ENCODE results near the gene DOCK4. TPM values are rescaled to one million over a fixed set of nuclear protein-coding genes. Genes with fewer than 3 reads are reported as not detected.

Gene DOCK4
- polyA plus RNA-seq, 2 of the 4 experiments (the other 2 are of a cell fraction) = 13.7 to 15.7 TPM

GRCh38 chr7:112018305-112019030 is 187.7 kb downstream of the DOCK4 start (continued):
- no peak for TF ChIP-seq ESRRA (IDR thresholded peaks at IDR 0.05; ENCODE audit: borderline replicate concordance, low read length)
- no peak for TF ChIP-seq NR3C1 (IDR thresholded peaks at IDR 0.05)
- TF ChIP-seq CEBPB (IDR thresholded peaks at IDR 0.05) = no peak
- no peak for TF ChIP-seq HEYL (CRISPR knock-in tag; IDR thresholded peaks at IDR 0.05)
- TF ChIP-seq EP300 (IDR thresholded peaks at IDR 0.05) = no peak

- no peak for FAIRE-seq
- Histone ChIP-seq H3K4me2 (no peak overlapping the region), H3K4me3 (no peak overlapping the region), H3K4me1 (peaks cover 7% of the 10 kb centered on the region; the same call in 2 of the 3 replicates), H3K27ac (no peak overlapping the region), H3K9me3 (no peaks in the 10 kb centered on the region)
- ChIA-PET POLR2A (no interaction called here), CTCF (no interaction called here)
- no peak for TF ChIP-seq KDM1A (IDR thresholded peaks at IDR 0.05; ENCODE audit: low read depth)
- TF ChIP-seq REST (IDR thresholded peaks at IDR 0.05) = no peak
- no peak for TF ChIP-seq SMC3 (IDR thresholded peaks at IDR 0.05)
- WGBS (ENCODE audit: missing lambda C conversion rate) = 92% methylated on average over 3 of the region's 3 CpGs
- DNase-seq (ENCODE audit: low read depth in 1 of 2, low spot score in 1 of 2) = no peak
- ATAC-seq = no peak
Measured at GRCh38 chr7:112015146-112015545, 191.1 kb downstream of the DOCK4 start.

- ATAC-seq = no peak
- no peak for DNase-seq (ENCODE audit: low read depth in 1 of 2, low spot score in 1 of 2)
- WGBS (ENCODE audit: missing lambda C conversion rate) = 83% methylated on average over 1 of the region's 1 CpG
- no peak overlapping the region for H3K4me2 ChIP-seq
- H3K27ac ChIP-seq = no peak overlapping the region
- no peak for FAIRE-seq
- ChIA-PET POLR2A (no interaction called here), CTCF (no interaction called here)
- H3K9me3 ChIP-seq = no peaks in the 10 kb centered on the region
- TF ChIP-seq RFX5 (IDR thresholded peaks at IDR 0.05) (no peak), JUNB (IDR thresholded peaks at IDR 0.05) (no peak), FOSL2 (IDR thresholded peaks at IDR 0.05) (no peak), FOSL2 (CRISPR knock-in tag; IDR thresholded peaks at IDR 0.05) (no peak), TP53 (CRISPR knock-in tag; IDR thresholded peaks at IDR 0.05) (no peak), POLR2A (IDR thresholded peaks at IDR 0.05; ENCODE audit: low read length) (no peak), NPAS2 (CRISPR knock-in tag; IDR thresholded peaks at IDR 0.05; ENCODE audit: borderline replicate concordance) (no peak), MAZ (IDR thresholded peaks at IDR 0.05; ENCODE audit: borderline replicate concordance, low read depth, low read length) (no peak), E2F6 (IDR thresholded peaks at IDR 0.05; ENCODE audit: borderline replicate concordance, low read depth) (no peak), BCL3 (IDR thresholded peaks at IDR 0.05) (no peak), POLR2AphosphoS2 (conservative IDR thresholded peaks at IDR 0.05; ENCODE audit: low read length) (no peak), MAFK (IDR thresholded peaks at IDR 0.05; ENCODE audit: partially characterized antibody) (no peak), KDM1A (IDR thresholded peaks at IDR 0.05; ENCODE audit: low read depth) (no peak), CBX8 (IDR thresholded peaks at IDR 0.05) (no peak), ZFP36 (IDR thresholded peaks at IDR 0.05; ENCODE audit: borderline replicate concordance, partially characterized antibody) (no peak), ZSCAN20 (CRISPR knock-in tag; IDR thresholded peaks at IDR 0.05) (no peak)
- peaks cover 5% of the 10 kb centered on the region for H3K4me1 ChIP-seq
- H3K4me3 ChIP-seq = no peak overlapping the region
Measured at GRCh38 chr7:112014347-112014746, 191.9 kb downstream of the DOCK4 start.
